Liver (tissue), 9 donors: ENCODE measurements around the gene ADAMTS2. TPM values are rescaled to one million over a fixed set of nuclear protein-coding genes. Genes with fewer than 3 reads are reported as not detected.

Source experiments
- DNase-seq: peaks from one replicate; pipeline ENCODE4 v3.0.0-alpha.2; 2017; ENCODE audit warnings: low spot score
- H3K27ac ChIP-seq, 2 donors: one replicate each; pipeline ENCODE4 v1.7.0; 2013; ENCODE audit warnings: inconsistent platforms in 2 of 2, low read length in 2 of 2, control low read depth in 1 of 2, low read depth in 1 of 2, mild to moderate bottlenecking in 1 of 2
- H3K27me3 ChIP-seq, 4 donors: one replicate each; pipeline versions ENCODE4 v1.6.1 to v1.7.0; 2013; ENCODE audit warnings: low read length in 3 of 4, inconsistent platforms in 1 of 4, mild to moderate bottlenecking in 1 of 4, moderate library complexity in 1 of 4; ENCODE audit not compliant: control insufficient read depth in 4 of 4, insufficient read depth in 4 of 4
- H3K36me3 ChIP-seq, 4 donors: one replicate each; pipeline versions ENCODE4 v1.6.1 to v1.7.0; 2013; ENCODE audit warnings: low read length in 3 of 4, mild to moderate bottlenecking in 3 of 4, low read depth in 1 of 4, moderate library complexity in 1 of 4; ENCODE audit not compliant: control insufficient read depth in 4 of 4, insufficient read depth in 3 of 4
- H3K4me1 ChIP-seq, 4 donors: one replicate each; pipeline versions ENCODE4 v1.6.1 to v1.7.0; 2013; ENCODE audit warnings: low read length in 3 of 4, mild to moderate bottlenecking in 3 of 4, moderate library complexity in 1 of 4; ENCODE audit not compliant: control insufficient read depth in 4 of 4, insufficient read depth in 4 of 4
- H3K4me3 ChIP-seq, 3 donors: one replicate each; pipeline versions ENCODE4 v1.6.1 to v1.7.0; 2013; ENCODE audit warnings: low read length in 3 of 3, control low read depth in 1 of 3, low read depth in 1 of 3, mild to moderate bottlenecking in 1 of 3
- H3K9ac ChIP-seq, 2 donors: one replicate each; pipeline ENCODE4 v1.7.0; 2013; ENCODE audit warnings: low read length in 2 of 2, mild to moderate bottlenecking in 2 of 2, moderate library complexity in 2 of 2, control low read depth in 1 of 2, low read depth in 1 of 2
- H3K9me3 ChIP-seq, 4 donors: one replicate each; pipeline versions ENCODE4 v1.6.1 to v1.7.0; 2013; ENCODE audit warnings: low read length in 3 of 4; ENCODE audit not compliant: control insufficient read depth in 4 of 4
- ATF3 ChIP-seq: IDR thresholded peaks from 2 replicates; pipeline ENCODE4 v1.6.1; 2016; ENCODE audit warnings: antibody characterized with exemption
- CTCF ChIP-seq: fragments of 150-350 bp; IDR thresholded peaks from 2 replicates; pipeline ENCODE4 v1.5.1; 2017; ENCODE audit warnings: improper control_type of control experiment, low read depth, low read length; ENCODE audit not compliant: missing input control
- FOXA1 ChIP-seq: IDR thresholded peaks from 2 replicates; pipeline ENCODE4 v1.6.1; 2016; ENCODE audit warnings: antibody characterized with exemption
- FOXA2 ChIP-seq: IDR thresholded peaks from 2 replicates; pipeline ENCODE4 v1.6.1; 2016; ENCODE audit warnings: antibody characterized with exemption
- HNF4A ChIP-seq, 2 donors: conservative IDR thresholded peaks; 2 replicates each; pipeline ENCODE4 v1.6.1; 2016; ENCODE audit warnings: antibody characterized with exemption in 2 of 2, mild to moderate bottlenecking in 2 of 2
- HNF4G ChIP-seq: IDR thresholded peaks from 2 replicates; pipeline ENCODE4 v1.6.1; 2016; ENCODE audit warnings: antibody characterized with exemption
- JUND ChIP-seq, 2 donors: IDR thresholded peaks; 2 replicates each; pipeline ENCODE4 v1.6.1; 2016; ENCODE audit warnings: antibody characterized with exemption in 2 of 2
- MAX ChIP-seq: IDR thresholded peaks from 2 replicates; pipeline ENCODE4 v1.6.1; 2016; ENCODE audit warnings: antibody characterized with exemption
- NR2F2 ChIP-seq: IDR thresholded peaks from 2 replicates; pipeline ENCODE4 v1.6.1; 2016; ENCODE audit warnings: antibody characterized with exemption
- RAD21 ChIP-seq, 2 donors: IDR thresholded peaks; 2 replicates each; pipeline ENCODE4 v1.6.1; 2016; ENCODE audit warnings: antibody characterized with exemption in 2 of 2, mild to moderate bottlenecking in 2 of 2
- REST ChIP-seq: IDR thresholded peaks from 2 replicates; pipeline ENCODE4 v1.6.1; 2016; ENCODE audit warnings: antibody characterized with exemption, mild to moderate bottlenecking
- RXRA ChIP-seq, 2 donors: IDR thresholded peaks; 2 replicates each; pipeline ENCODE4 v1.6.1; 2017 to 2018; ENCODE audit warnings: antibody characterized with exemption in 2 of 2, mild to moderate bottlenecking in 1 of 2
- TAF1 ChIP-seq: conservative IDR thresholded peaks from 2 replicates; pipeline ENCODE4 v1.6.1; 2016; ENCODE audit warnings: antibody characterized with exemption, mild to moderate bottlenecking
- ZBTB33 ChIP-seq: IDR thresholded peaks from 2 replicates; pipeline ENCODE4 v1.6.1; 2016; ENCODE audit warnings: antibody characterized with exemption
- WGBS: extraction: QIAGEN DNeasy Blood & Tissue Kit; methylation state at CpG from one replicate; pipeline ENCODE4 v1.1.7; 2013; 5-methylcytosine and 5-hydroxymethylcytosine counted together
- polyA plus RNA-seq, 2 donors: library from polyadenylated mRNA; stranded (reverse) in 1 of 2; unstranded in 1 of 2; fragments of 200-250 nt in 1 of 2; fragments of >200 nt in 1 of 2; fragmentation: Nextera tagmentation in 1 of 2; extraction: Ambion mirVana in 1 of 2; gene quantifications; one replicate each; pipeline versions ENCODE4 v1.2.1 to v1.2.3, GENCODE V29; 2013 to 2015
- total RNA-seq, 2 donors: library from RNA; depleted of rRNA; stranded (reverse); fragments of >200 nt; gene quantifications; one replicate each; pipeline ENCODE4 v1.2.3, GENCODE V29; 2014
- donor health status: healthy.
- donor health status: healthy.
- donor health status: healthy.
- donor health status: healthy.
- donor health status: healthy.

ADAMTS2 gene
- total and polyA plus RNA-seq, 4 donors = 2.7 to 24.3 (median 12.0) TPM

DNA sequence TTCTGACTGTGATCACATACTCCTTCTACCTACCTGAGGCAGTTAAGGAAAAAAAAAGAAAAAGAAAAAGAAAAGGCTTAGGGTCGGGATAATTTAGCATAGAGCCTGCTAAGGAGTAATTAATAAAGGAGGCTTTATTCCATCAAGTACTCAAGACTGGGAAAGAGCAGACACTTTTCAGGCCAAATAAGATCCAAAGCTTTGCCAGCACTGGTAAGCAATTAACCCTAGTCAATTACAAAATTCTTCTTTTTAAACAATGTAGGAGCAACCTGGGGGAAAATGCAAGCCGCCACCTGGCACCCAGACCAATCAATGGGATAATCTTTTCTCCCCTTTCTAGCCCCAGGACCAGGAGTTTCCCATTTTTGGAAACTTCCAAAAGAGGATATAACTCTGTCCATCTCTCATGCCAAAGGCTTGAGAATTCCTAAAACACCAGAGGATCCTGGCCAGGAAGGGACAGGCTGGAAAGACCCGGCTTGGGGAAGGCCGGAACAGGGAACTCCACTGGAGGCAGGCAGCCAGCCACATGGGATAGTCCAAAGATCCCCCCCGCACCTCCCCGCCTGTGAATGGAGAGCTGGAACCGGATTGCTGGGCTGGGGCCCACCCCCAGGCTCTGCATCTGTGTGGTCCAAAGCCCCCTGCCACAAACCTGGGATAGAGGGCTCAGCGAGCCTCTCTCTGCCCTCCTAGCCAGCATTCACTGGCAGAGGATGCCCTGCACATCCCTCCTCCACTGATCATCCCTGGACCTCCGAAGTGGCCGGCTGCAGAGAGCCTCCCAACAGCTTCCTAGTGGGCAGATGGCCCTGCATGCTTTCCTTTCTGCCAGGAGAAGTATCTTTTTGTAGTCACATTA is 167.3 kb downstream of the ADAMTS2 start:
- Histone ChIP-seq H3K4me3 (no peak overlapping the region), H3K9me3 (no peaks in the 10 kb centered on the region), H3K36me3 (no peaks in the 10 kb centered on the region), H3K27ac (no peak overlapping the region), H3K9ac (no peak overlapping the region), H3K4me1 (no peaks in the 10 kb centered on the region), H3K27me3 (no peaks in the 10 kb centered on the region)
- 78% methylated on average over 10 of the region's 10 CpGs for WGBS
- no peak for DNase-seq
- TF ChIP-seq JUND (IDR thresholded peaks at IDR 0.05) (no peak), NR2F2 (no peak), REST (peak; percentile 28), HNF4A (conservative IDR thresholded peaks at IDR 0.05) (no peak), ATF3 (no peak)

- 86% methylated on average over 13 of the region's 13 CpGs for WGBS
- H3K9ac ChIP-seq = no peak overlapping the region
- no peaks in the 10 kb centered on the region for H3K9me3 ChIP-seq
- H3K27me3 ChIP-seq = no peaks in the 10 kb centered on the region
- no peak overlapping the region for H3K4me3 ChIP-seq
- H3K4me1 ChIP-seq = peaks cover 0 to 2% (median 0%) of the 10 kb centered on the region in 4 donors
- no peak for TF ChIP-seq REST
- no peak for TF ChIP-seq ATF3
- TF ChIP-seq FOXA2 = no peak
- TF ChIP-seq FOXA1 = no peak
- no peak for TF ChIP-seq MAX
- TF ChIP-seq HNF4G = no peak
- TF ChIP-seq ZBTB33 = no peak
- no peak for TF ChIP-seq TAF1
- no peak for TF ChIP-seq CTCF
- TF ChIP-seq HNF4A (conservative IDR thresholded peaks at IDR 0.05) = no peak
- TF ChIP-seq RAD21 (IDR thresholded peaks at IDR 0.05) = no peak
- no peak for TF ChIP-seq RXRA (IDR thresholded peaks at IDR 0.05)
- H3K36me3 ChIP-seq = peaks cover 0 to 1% (median 0%) of the 10 kb centered on the region in 4 donors
- DNase-seq = no peak
- no peak overlapping the region for H3K27ac ChIP-seq
Measured at GRCh38 chr5:179176571-179177230, 168.6 kb downstream of the ADAMTS2 start.
